Measurements from ENCODE around the gene FARS2. TPM values are rescaled to one million over a fixed set of nuclear protein-coding genes. Genes with fewer than 3 reads are reported as not detected.

Gene FARS2
- polyA plus RNA-seq, 1 of the 3 experiments (the other 2 are of a cell fraction), result 12.5 TPM

- ChIA-PET POLR2A (no interaction called here), CTCF (interaction anchor here (1.1 kb wide), 1 partner anchor 13 kb away, joined by 3 read pairs; no protein-coding TSS in a partner anchor)
- no peaks in the 10 kb centered on the region for H3K27me3 ChIP-seq (ENCODE audit: insufficient read depth)
- no peaks in the 10 kb centered on the region for H4K20me1 ChIP-seq (ENCODE audit: insufficient read depth)
- no peak overlapping the region for H3K4me3 ChIP-seq (ENCODE audit: low read depth in 2 of 2, low read length in 1 of 2)
- no peak for TF ChIP-seq NFIC (IDR thresholded peaks at IDR 0.05; ENCODE audit: borderline replicate concordance)
- TF ChIP-seq ELF1 (IDR thresholded peaks at IDR 0.05), result no peak
- TF ChIP-seq YY1 (IDR thresholded peaks at IDR 0.05; ENCODE audit: low read depth), result no peak
- no peak for TF ChIP-seq CHD2 (IDR thresholded peaks at IDR 0.05; ENCODE audit: low read length, partially characterized antibody)
- TF ChIP-seq MEF2A (IDR thresholded peaks at IDR 0.05; ENCODE audit: borderline replicate concordance, low read depth), result no peak
- TF ChIP-seq SIN3A (IDR thresholded peaks at IDR 0.05; ENCODE audit: borderline replicate concordance, low read depth, low read length), result no peak
- no peak for TF ChIP-seq RFX5 (IDR thresholded peaks at IDR 0.05; ENCODE audit: low read length)
- TF ChIP-seq EZH2phosphoT487 (IDR thresholded peaks at IDR 0.05; ENCODE audit: borderline replicate concordance, low read depth), result no peak
- TF ChIP-seq JUND (IDR thresholded peaks at IDR 0.05), result no peak
- no peak for TF ChIP-seq REST (IDR thresholded peaks at IDR 0.05; ENCODE audit: low read depth, low read length)
- no peak for TF ChIP-seq SMC3 (IDR thresholded peaks at IDR 0.05; ENCODE audit: low read depth, low read length)
- TF ChIP-seq RCOR1 (IDR thresholded peaks at IDR 0.05; ENCODE audit: low read length), result no peak
- no peak for TF ChIP-seq GABPA (IDR thresholded peaks at IDR 0.05; ENCODE audit: low read depth)
- TF ChIP-seq, protein P1, sequence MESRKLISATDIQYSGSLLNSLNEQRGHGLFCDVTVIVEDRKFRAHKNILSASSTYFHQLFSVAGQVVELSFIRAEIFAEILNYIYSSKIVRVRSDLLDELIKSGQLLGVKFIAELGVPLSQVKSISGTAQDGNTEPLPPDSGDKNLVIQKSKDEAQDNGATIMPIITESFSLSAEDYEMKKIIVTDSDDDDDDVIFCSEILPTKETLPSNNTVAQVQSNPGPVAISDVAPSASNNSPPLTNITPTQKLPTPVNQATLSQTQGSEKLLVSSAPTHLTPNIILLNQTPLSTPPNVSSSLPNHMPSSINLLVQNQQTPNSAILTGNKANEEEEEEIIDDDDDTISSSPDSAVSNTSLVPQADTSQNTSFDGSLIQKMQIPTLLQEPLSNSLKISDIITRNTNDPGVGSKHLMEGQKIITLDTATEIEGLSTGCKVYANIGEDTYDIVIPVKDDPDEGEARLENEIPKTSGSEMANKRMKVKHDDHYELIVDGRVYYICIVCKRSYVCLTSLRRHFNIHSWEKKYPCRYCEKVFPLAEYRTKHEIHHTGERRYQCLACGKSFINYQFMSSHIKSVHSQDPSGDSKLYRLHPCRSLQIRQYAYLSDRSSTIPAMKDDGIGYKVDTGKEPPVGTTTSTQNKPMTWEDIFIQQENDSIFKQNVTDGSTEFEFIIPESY (IDR thresholded peaks at IDR 0.05; ENCODE audit: borderline replicate concordance, low read depth), result no peak
- TF ChIP-seq FOXM1 (IDR thresholded peaks at IDR 0.05; ENCODE audit: low read depth), result no peak
- TF ChIP-seq, protein P2, sequence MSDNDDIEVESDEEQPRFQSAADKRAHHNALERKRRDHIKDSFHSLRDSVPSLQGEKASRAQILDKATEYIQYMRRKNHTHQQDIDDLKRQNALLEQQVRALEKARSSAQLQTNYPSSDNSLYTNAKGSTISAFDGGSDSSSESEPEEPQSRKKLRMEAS (IDR thresholded peaks at IDR 0.05; ENCODE audit: low read depth), result no peak
- no peaks in the 10 kb centered on the region for H3K9me2 ChIP-seq
- H3K27ac ChIP-seq (ENCODE audit: low read depth in 2 of 2, low read length in 1 of 2), result no peak overlapping the region
- no peak overlapping the region for H3K4me2 ChIP-seq
- no peak overlapping the region for H3K9ac ChIP-seq
- no peaks in the 10 kb centered on the region for H3K36me3 ChIP-seq (replicated peaks in 1 of 2; ENCODE audit: control insufficient read depth in 1 of 2, insufficient read depth in 2 of 2, low read length in 1 of 2)
- DNase-seq, result no peak
- peaks cover 14% of the 10 kb centered on the region for H3F3A ChIP-seq (replicated peaks; ENCODE audit: insufficient read depth)
- H2AFZ ChIP-seq (ENCODE audit: low read depth), result no peak overlapping the region
- WGBS (ENCODE audit: low lambda C conversion rate), result 98% methylated on average over 1 of the region's 1 CpG
- H3K9me3 ChIP-seq, result no peaks in the 10 kb centered on the region
- no peaks in the 10 kb centered on the region for H3K79me2 ChIP-seq (ENCODE audit: insufficient read depth)
- peaks cover 0 to 20% of the 10 kb centered on the region in 2 experiments; a peak in 2 of 4 replicates for H3K4me1 ChIP-seq (ENCODE audit: control insufficient read depth in 1 of 2, insufficient read depth in 2 of 2, low read depth in 1 of 2, low read length in 1 of 2)
These were observed 242.8 kb downstream of the FARS2 start for GRCh38 chr6:5504078-5504477.
